Cardiac muscle cell (in vitro differentiated cells and primary cell): ENCODE measurements around the gene CUX1. TPM values are rescaled to one million over a fixed set of nuclear protein-coding genes. Genes with fewer than 3 reads are reported as not detected.

ENCODE experiments used
- DNase-seq, 2 donors: peaks; one replicate each; pipeline versions ENCODE4 v3.0.0 to v3.0.0-alpha.2; 2010 to 2017; ENCODE audit warnings: low read depth in 1 of 2, low spot score in 1 of 2
- H3K27ac ChIP-seq: fragments of 200-600 bp; sonication (generic); 2 replicates; pipeline ENCODE4 v1.5.1; 2016
- H3K27me3 ChIP-seq: fragments of 200-600 bp; sonication (generic); 2 replicates; pipeline ENCODE4 v1.6.0; 2016; ENCODE audit warnings: control low read depth
- H3K36me3 ChIP-seq: fragments of 200-600 bp; sonication (generic); 2 replicates; pipeline ENCODE4 v1.5.1; 2016; ENCODE audit warnings: control low read depth
- H3K4me1 ChIP-seq: fragments of 200-600 bp; sonication (generic); 2 replicates; pipeline ENCODE4 v1.8.1; 2017; ENCODE audit warnings: low read depth, mild to moderate bottlenecking, mixed run types
- H3K4me3 ChIP-seq: fragments of 200-600 bp; sonication (generic); 2 replicates; pipeline ENCODE4 v1.5.1; 2016; ENCODE audit warnings: mild to moderate bottlenecking
- H3K9me3 ChIP-seq: fragments of 200-600 bp; sonication (generic); 2 replicates; pipeline ENCODE4 v1.5.1; 2017; ENCODE audit warnings: low read depth, mild to moderate bottlenecking, control low read depth
- CTCF ChIP-seq: IDR thresholded peaks from 2 replicates; pipeline ENCODE4 v1.5.1; 2012; ENCODE audit warnings: low read depth, mild to moderate bottlenecking, low read length
- polyA plus RNA-seq: library from polyadenylated mRNA; unstranded; fragments of >200 nt; fragmentation: Nextera tagmentation; extraction: Ambion mirVana; gene quantifications from 2 replicates; pipeline ENCODE4 v1.2.1, GENCODE V29; 2016
- total RNA-seq: library from RNA; depleted of rRNA; stranded (reverse); fragments of >200 nt; gene quantifications from 2 replicates; pipeline ENCODE4 v1.2.3, GENCODE V29; 2016

CUX1 gene
- total and polyA plus RNA-seq, 2 experiments from 2014 or later: 67.7 to 85.3 TPM

GRCh38 chr7:102104245-102104644 is 286.8 kb downstream of the CUX1 start:
- no peak overlapping the region for H3K4me3 ChIP-seq
- H3K9me3 ChIP-seq: no peaks in the 10 kb centered on the region
- no peaks in the 10 kb centered on the region for H3K27me3 ChIP-seq
- no peak for DNase-seq
- TF ChIP-seq CTCF: no peak
- H3K27ac ChIP-seq: no peak overlapping the region
- peaks cover 9% of the 10 kb centered on the region for H3K36me3 ChIP-seq
- H3K4me1 ChIP-seq: no peaks in the 10 kb centered on the region

GRCh38 chr7:102106625-102107024 is 289.2 kb downstream of the CUX1 start:
- Histone ChIP-seq H3K9me3 (no peaks in the 10 kb centered on the region), H3K27ac (no peak overlapping the region), H3K36me3 (peaks cover 22% of the 10 kb centered on the region), H3K27me3 (no peaks in the 10 kb centered on the region), H3K4me3 (no peak overlapping the region), H3K4me1 (no peaks in the 10 kb centered on the region)
- DNase-seq: no peak
- TF ChIP-seq CTCF: no peak

GRCh38 chr7:102107474-102108104 is 290.2 kb downstream of the CUX1 start:
- Histone ChIP-seq H3K9me3 (no peaks in the 10 kb centered on the region), H3K27ac (no peak overlapping the region), H3K4me1 (no peaks in the 10 kb centered on the region), H3K36me3 (peaks cover 23% of the 10 kb centered on the region), H3K4me3 (no peak overlapping the region), H3K27me3 (no peaks in the 10 kb centered on the region)
- no peak for DNase-seq
- TF ChIP-seq CTCF: no peak

- H3K27ac ChIP-seq: no peak overlapping the region
- no peaks in the 10 kb centered on the region for H3K9me3 ChIP-seq
- no peak for TF ChIP-seq CTCF
- no peak for DNase-seq
- H3K27me3 ChIP-seq: no peaks in the 10 kb centered on the region
- peaks cover 28% of the 10 kb centered on the region for H3K36me3 ChIP-seq
- no peaks in the 10 kb centered on the region for H3K4me1 ChIP-seq
- H3K4me3 ChIP-seq: no peak overlapping the region
Measured at GRCh38 chr7:102111061-102112041, 293.9 kb downstream of the CUX1 start.

- no peaks in the 10 kb centered on the region for H3K9me3 ChIP-seq
- no peak for DNase-seq
- TF ChIP-seq CTCF: no peak
- no peaks in the 10 kb centered on the region for H3K27me3 ChIP-seq
- H3K4me1 ChIP-seq: no peaks in the 10 kb centered on the region
- H3K36me3 ChIP-seq: peaks cover 19% of the 10 kb centered on the region
- no peak overlapping the region for H3K4me3 ChIP-seq
- no peak overlapping the region for H3K27ac ChIP-seq
Measured at GRCh38 chr7:102115181-102115580, 297.8 kb downstream of the CUX1 start.
